Left ventricle myocardium inferior (tissue), 1 donor: ENCODE results near the gene PHEX. TPM values are rescaled to one million over a fixed set of nuclear protein-coding genes. Genes with fewer than 3 reads are reported as not detected.

ENCODE experiments used
- DNase-seq: peaks from one replicate; pipeline ENCODE4 v3.0.0-alpha.2; 2020
- H3K27ac ChIP-seq: fragments of 200-600 bp; replicated peaks from 2 replicates; pipeline ENCODE4 v1.8.0; 2021
- H3K27me3 ChIP-seq: fragments of 200-600 bp; 2 replicates; pipeline ENCODE4 v1.8.0; 2021; ENCODE audit warnings: low read depth
- H3K36me3 ChIP-seq: fragments of 200-600 bp; 2 replicates; pipeline ENCODE4 v1.8.0; 2021
- H3K4me1 ChIP-seq: fragments of 200-600 bp; 2 replicates; pipeline ENCODE4 v1.8.0; 2021
- H3K4me3 ChIP-seq: fragments of 200-600 bp; 2 replicates; pipeline ENCODE4 v1.8.0; 2021; ENCODE audit warnings: mild to moderate bottlenecking, moderate library complexity
- H3K9me3 ChIP-seq: fragments of 200-600 bp; replicated peaks from 2 replicates; pipeline ENCODE4 v1.8.0; 2021
- intact Hi-C: fragments of 100-400 bp; cut with micrococcal nuclease; formaldehyde crosslinking; loops from one replicate; pipeline ENCODE4 v1.11.0; 2022
- long read RNA-seq: library from polyadenylated mRNA; unstranded; transcript quantifications from one replicate; pipeline ENCODE4 v2.0.0, GENCODE V29; 2021
- total RNA-seq: library from RNA; stranded (reverse); fragmentation: NEBNext Ultra II Directional; extraction: Animal tissue kit (Norgen Biotek cat#: 25700); gene quantifications from one replicate; pipeline ENCODE4 v1.2.1, GENCODE V29; 2021
- TF ChIP-seq, protein P1 (sequence below): fragments of 200-600 bp; IDR thresholded peaks from 2 replicates; pipeline ENCODE4 v1.8.0; 2021; ENCODE audit warnings: antibody characterized with exemption, mild to moderate bottlenecking, borderline replicate concordance
- donor health status: DM: no; HTN: yes; CAD: no; lungs with severe emphysema.

PHEX gene
- 0.03 TPM for total RNA-seq
- long read RNA-seq = 0 reads

DNA sequence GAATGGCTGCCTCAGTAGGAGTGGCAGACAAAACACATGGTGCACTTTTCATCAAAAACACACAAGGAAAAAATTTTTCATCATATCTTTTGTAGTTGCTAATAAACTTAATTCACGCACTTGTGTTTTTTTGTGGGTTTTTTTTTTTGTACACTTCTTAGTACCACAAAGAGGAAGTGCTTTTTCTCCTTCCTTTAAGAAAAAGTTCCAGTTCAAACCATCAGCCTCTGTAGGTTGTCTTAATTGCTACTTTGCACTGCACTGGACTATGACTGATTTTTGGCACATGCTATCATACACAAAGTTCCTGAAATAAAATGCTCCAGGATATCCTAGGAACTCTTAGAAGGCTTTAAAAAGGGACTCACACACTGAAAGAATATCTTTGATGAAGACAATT is at the start of gene PHEX:
Gene PHEX (plus strand): TSS at position 242 of the 400 bp plus-strand sequence. CDS start 681 bp downstream, outside the sequence.
- DNase-seq = no peak
- no peaks in the 10 kb centered on the region for H3K27me3 ChIP-seq
- H3K27ac ChIP-seq = no peak within 1 kb of the TSS
- intact Hi-C loops = no loop called here
- TF ChIP-seq, protein P1, sequence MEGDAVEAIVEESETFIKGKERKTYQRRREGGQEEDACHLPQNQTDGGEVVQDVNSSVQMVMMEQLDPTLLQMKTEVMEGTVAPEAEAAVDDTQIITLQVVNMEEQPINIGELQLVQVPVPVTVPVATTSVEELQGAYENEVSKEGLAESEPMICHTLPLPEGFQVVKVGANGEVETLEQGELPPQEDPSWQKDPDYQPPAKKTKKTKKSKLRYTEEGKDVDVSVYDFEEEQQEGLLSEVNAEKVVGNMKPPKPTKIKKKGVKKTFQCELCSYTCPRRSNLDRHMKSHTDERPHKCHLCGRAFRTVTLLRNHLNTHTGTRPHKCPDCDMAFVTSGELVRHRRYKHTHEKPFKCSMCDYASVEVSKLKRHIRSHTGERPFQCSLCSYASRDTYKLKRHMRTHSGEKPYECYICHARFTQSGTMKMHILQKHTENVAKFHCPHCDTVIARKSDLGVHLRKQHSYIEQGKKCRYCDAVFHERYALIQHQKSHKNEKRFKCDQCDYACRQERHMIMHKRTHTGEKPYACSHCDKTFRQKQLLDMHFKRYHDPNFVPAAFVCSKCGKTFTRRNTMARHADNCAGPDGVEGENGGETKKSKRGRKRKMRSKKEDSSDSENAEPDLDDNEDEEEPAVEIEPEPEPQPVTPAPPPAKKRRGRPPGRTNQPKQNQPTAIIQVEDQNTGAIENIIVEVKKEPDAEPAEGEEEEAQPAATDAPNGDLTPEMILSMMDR = no peak
- H3K4me1 ChIP-seq = no peaks in the 10 kb centered on the region
- no peaks in the 10 kb centered on the region for H3K9me3 ChIP-seq
- H3K36me3 ChIP-seq = no peaks in the 10 kb centered on the region
- no peak within 1 kb of the TSS for H3K4me3 ChIP-seq

DNA sequence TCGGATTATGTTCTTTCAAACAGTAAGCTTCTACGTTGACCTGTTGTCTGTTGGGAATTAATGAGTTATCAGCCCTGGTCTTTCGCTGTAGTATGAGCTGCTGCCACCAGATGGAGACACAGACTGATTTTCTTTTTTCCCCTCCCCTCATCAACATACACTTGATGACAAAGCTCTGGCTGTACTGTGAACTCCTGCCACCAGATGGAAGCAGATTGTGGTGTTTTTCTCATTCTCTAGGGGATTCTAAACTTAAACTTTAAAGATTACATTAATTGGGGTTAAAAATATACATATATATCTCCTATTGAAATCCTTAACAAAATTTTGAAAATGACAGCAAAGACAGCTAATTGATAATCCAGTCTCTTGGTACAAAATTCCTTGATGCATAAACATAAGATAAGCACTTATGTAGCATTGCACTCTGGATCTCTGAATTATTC is 46.8 kb upstream of the PHEX start:
- intact Hi-C loops = no loop called here

DNA sequence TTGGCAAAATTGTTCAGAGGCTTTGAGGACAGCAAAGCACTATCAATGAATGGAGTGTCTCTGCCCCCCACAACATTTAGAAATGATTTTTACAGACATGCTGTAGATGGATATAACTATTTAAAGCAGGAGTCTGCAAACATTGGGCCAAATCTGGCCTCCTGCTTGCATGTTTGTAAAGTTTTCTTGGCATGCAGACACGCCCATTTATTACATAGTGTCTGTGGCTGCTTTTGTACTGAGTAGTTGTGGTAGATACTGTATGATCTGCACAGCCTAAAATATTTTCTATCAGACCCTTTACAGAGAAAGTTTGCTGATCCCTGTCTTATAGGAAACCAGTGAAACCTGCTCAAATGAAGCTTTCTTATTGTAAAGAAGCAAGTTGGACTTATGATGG is 45.5 kb upstream of the PHEX start:
- TF ChIP-seq, protein P1 = no peak
- no peaks in the 10 kb centered on the region for H3K27me3 ChIP-seq
- DNase-seq = no peak
- H3K4me3 ChIP-seq = no peak overlapping the region
- no peak overlapping the region for H3K27ac ChIP-seq
- peaks cover 9% of the 10 kb centered on the region for H3K36me3 ChIP-seq
- intact Hi-C loops = no loop called here
- no peaks in the 10 kb centered on the region for H3K4me1 ChIP-seq
- H3K9me3 ChIP-seq = no peaks in the 10 kb centered on the region

More for the DNA sequence above, 46.8 kb upstream of the PHEX start:
- Histone ChIP-seq H3K27ac (no peak overlapping the region), H3K4me1 (no peaks in the 10 kb centered on the region), H3K4me3 (no peak overlapping the region), H3K36me3 (peaks cover 9% of the 10 kb centered on the region), H3K27me3 (no peaks in the 10 kb centered on the region), H3K9me3 (no peaks in the 10 kb centered on the region)
- TF ChIP-seq, protein P1 = peak; percentile 86
- peak; percentile 36 for DNase-seq

DNA sequence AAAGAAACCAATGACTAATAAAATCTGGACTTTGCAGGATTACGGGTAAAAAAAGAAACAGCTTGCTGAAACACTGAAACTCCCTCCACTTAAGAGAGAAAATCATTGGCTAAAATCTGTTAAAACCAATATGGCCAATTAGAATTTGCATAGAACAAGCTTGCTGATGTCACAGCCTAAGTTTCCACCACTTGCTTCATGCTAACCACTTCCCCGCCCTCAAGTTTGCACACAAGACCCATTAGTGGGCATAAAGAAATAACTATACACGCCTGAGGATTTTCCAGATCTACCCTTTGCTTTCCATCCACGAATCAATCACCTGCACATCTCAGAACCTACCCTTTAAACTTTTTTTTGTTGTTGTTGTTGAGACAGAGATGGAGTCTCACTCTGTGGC is 42.7 kb upstream of the PHEX start:
- TF ChIP-seq, protein P1 = no peak
- DNase-seq = no peak
- Histone ChIP-seq H3K36me3 (peaks cover 13% of the 10 kb centered on the region), H3K9me3 (no peaks in the 10 kb centered on the region), H3K4me1 (no peaks in the 10 kb centered on the region), H3K27me3 (no peaks in the 10 kb centered on the region), H3K4me3 (no peak overlapping the region), H3K27ac (no peak overlapping the region)
- intact Hi-C loops = no loop called here

DNA sequence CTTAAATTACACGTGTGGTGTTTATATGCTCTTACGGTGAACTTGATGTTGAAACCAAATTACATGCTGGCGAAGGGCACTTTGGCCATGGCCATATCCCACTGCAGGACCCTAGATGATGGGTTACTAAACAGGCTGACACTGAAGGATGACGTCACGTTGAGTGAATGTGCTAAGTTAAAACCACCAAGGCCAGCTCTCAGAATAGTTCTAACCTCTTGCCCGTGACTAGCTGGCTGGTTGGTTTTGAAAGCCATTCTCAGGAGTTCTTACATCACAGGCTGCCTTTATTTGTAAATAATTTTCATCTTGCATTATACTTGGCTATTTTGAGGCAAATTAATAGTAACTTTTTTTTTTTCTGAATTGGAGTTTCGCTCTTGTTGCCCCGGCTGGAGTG is 41.3 kb upstream of the PHEX start:
- Histone ChIP-seq H3K27ac (no peak overlapping the region), H3K36me3 (peaks cover 13% of the 10 kb centered on the region), H3K4me1 (no peaks in the 10 kb centered on the region), H3K9me3 (no peaks in the 10 kb centered on the region), H3K4me3 (no peak overlapping the region), H3K27me3 (no peaks in the 10 kb centered on the region)
- DNase-seq = no peak
- intact Hi-C loops = no loop called here
- TF ChIP-seq, protein P1 = no peak
